CD4-positive, alpha-beta T cell (primary cell): ENCODE results near the gene RUSF1. TPM values are rescaled to one million over a fixed set of nuclear protein-coding genes. Genes with fewer than 3 reads are reported as not detected.
"Not testable (repeated sequence)": the region's sequence is repeated elsewhere in the genome, so short reads cannot be mapped to it uniquely, and the experiment has no call there.

Experiments
- ATAC-seq: fragments of 200-7000 bp; cut with Tn5 transposase; one replicate; pipeline ENCODE4 v1.10.0; 2022; ENCODE audit warnings: mild to moderate bottlenecking; ENCODE audit not compliant: poor library complexity
- CTCF ChIA-PET: fragments of 350-600 bp; sonication (Branson Sonifier 250); formaldehyde crosslinking; loops from one replicate; lab custom pipeline; 2021; ENCODE audit warnings: antibody characterized with exemption, inconsistent platforms; lab: Charles Lee
- POLR2A ChIA-PET: fragments of 350-600 bp; sonication (Branson Sonifier 250); formaldehyde crosslinking; loops from one replicate; lab custom pipeline; 2021; ENCODE audit warnings: antibody characterized with exemption, inconsistent platforms; lab: Charles Lee
- DNase-seq, 14 experiments: peaks; one replicate each; pipeline ENCODE4 v3.0.0-alpha.2; 2013 to 2020; ENCODE audit warnings: mixed read lengths in 2 of 14
- H3K27ac ChIP-seq, 2 donors: one replicate each; pipeline versions ENCODE4 v1.5.1 to v1.7.0; 2013; ENCODE audit warnings: low read length in 2 of 2, low read depth in 1 of 2, mild to moderate bottlenecking in 1 of 2
- H3K27me3 ChIP-seq, 2 experiments: 1 replicate in 1 of 2; 2 replicates in 1 of 2; pipeline versions ENCODE4 v1.6.1 to v1.7.0; 2013; ENCODE audit warnings: low read length in 2 of 2, control low read depth in 1 of 2, mild to moderate bottlenecking in 1 of 2, moderate library complexity in 1 of 2; ENCODE audit not compliant: insufficient read depth in 2 of 2, control insufficient read depth in 1 of 2
- H3K36me3 ChIP-seq: one replicate; pipeline ENCODE4 v1.6.1; 2013; ENCODE audit warnings: low read length, control low read depth; ENCODE audit not compliant: insufficient read depth
- H3K4me1 ChIP-seq: one replicate; pipeline ENCODE4 v1.6.1; 2013; ENCODE audit warnings: low read length, control low read depth; ENCODE audit not compliant: insufficient read depth
- H3K4me3 ChIP-seq: one replicate; pipeline ENCODE4 v1.5.1; 2013; ENCODE audit warnings: mild to moderate bottlenecking, low read length, moderate library complexity
- H3K9me3 ChIP-seq, 2 experiments: 1 replicate in 1 of 2; 2 replicates in 1 of 2; pipeline versions ENCODE4 v1.6.1 to v1.7.0; 2013; ENCODE audit warnings: low read length in 2 of 2, mild to moderate bottlenecking in 2 of 2, control low read depth in 1 of 2, moderate library complexity in 1 of 2; ENCODE audit not compliant: control insufficient read depth in 1 of 2, insufficient read depth in 1 of 2
- H3K27ac Mint-ChIP-seq: one replicate; pipeline ENCODE4 v1.8.0; 2020; ENCODE audit warnings: mixed read lengths
- H3K27me3 Mint-ChIP-seq: one replicate; pipeline ENCODE4 v1.8.0; 2021; ENCODE audit warnings: mixed read lengths
- H3K36me3 Mint-ChIP-seq: one replicate; pipeline ENCODE4 v1.8.0; 2021; ENCODE audit warnings: low read depth, mixed read lengths
- H3K4me1 Mint-ChIP-seq: one replicate; pipeline ENCODE4 v1.8.0; 2021; ENCODE audit warnings: low read depth, mixed read lengths
- H3K4me3 Mint-ChIP-seq: one replicate; pipeline ENCODE4 v1.8.0; 2020; ENCODE audit warnings: mild to moderate bottlenecking, mixed read lengths
- H3K9me3 Mint-ChIP-seq: one replicate; pipeline ENCODE4 v1.8.0; 2020; ENCODE audit warnings: mixed read lengths
- CTCF ChIP-seq: fragments of 200-600 bp; IDR thresholded peaks from one replicate; pipeline ENCODE4 v1.8.0; 2022; ENCODE audit warnings: antibody characterized with exemption, mild to moderate bottlenecking
- intact Hi-C, 2 experiments: fragments of 100-400 bp; cut with DNase I in 1 of 2; cut with micrococcal nuclease in 1 of 2; formaldehyde crosslinking; loops; one replicate each; pipeline versions ENCODE4 v1.15.1 to v1.9.0; 2023 to 2025; cut with DNase I, micrococcal nuclease
- polyA plus RNA-seq, 2 donors: library from polyadenylated mRNA; unstranded; fragments of 120-200 nt; gene quantifications; one replicate each; pipeline ENCODE4 v1.2.1, GENCODE V29; 2013
- total RNA-seq, 174 experiments: library from RNA in 2 of 174; stranded (reverse) in 2 of 174; gene quantifications; one replicate each; pipeline ENCODE4 v1.2.3 and lab custom pipeline; 2021 to 2026

The RUSF1 gene
- total RNA-seq (10 to 100 TPM; 69.2 to 73.2 TPM), total RNA-seq (lab: John Stamatoyannopoulos, UW) (26.5 to 119 (median 57.7) reads per million in 172 experiments)
- 42.2 TPM for polyA plus RNA-seq (2013, experiment 1 of 2)
- polyA plus RNA-seq (2013, experiment 2 of 2): 53.4 TPM

- Mint-ChIP-seq H3K27me3 (no peaks in the 10 kb centered on the region), H3K4me3 (peak within 1 kb of the TSS; percentile 94), H3K27ac (peak within 1 kb of the TSS; percentile 98), H3K9me3 (no peaks in the 10 kb centered on the region), H3K4me1 (peaks cover 58% of the 10 kb centered on the region), H3K36me3 (peaks cover 33% of the 10 kb centered on the region)
- ChIA-PET POLR2A (interaction anchor here (0.6 to 3.1 kb wide), 26 partner anchors 8 to 606 kb away, joined by 3 to 49 read pairs (median 6); partner anchors contain the start of genes ARMC5, KAT8, ZNF267 and ZNF646), CTCF (interaction anchor here (1.0 to 1.3 kb wide), 4 partner anchors 20 to 48 kb away, joined by 3 to 5 read pairs (median 4); no protein-coding TSS in a partner anchor)
- intact Hi-C loops: loop anchor here (1.0 to 5.0 kb wide), 7 partner anchors 20 to 391 kb away; partner anchors contain the start of genes ARMC5 (in 2 of the 2) and KAT8 (in 1 of the 2)
- H3K27me3 ChIP-seq: no peaks in the 10 kb centered on the region
- peak within 1 kb of the TSS; percentile 79 to 87 for H3K27ac ChIP-seq
- no peaks in the 10 kb centered on the region for H3K9me3 ChIP-seq
- H3K36me3 ChIP-seq: peaks cover 11% of the 10 kb centered on the region
- ATAC-seq: peak; percentile 87
- peak within 1 kb of the TSS; percentile 97 for H3K4me3 ChIP-seq
- DNase-seq: peak; percentile 65 to 89 (median 80)
- H3K4me1 ChIP-seq: peaks cover 40% of the 10 kb centered on the region
- no peak for TF ChIP-seq CTCF
Observed at GRCh38 chr16:31507929-31508705, at the start of gene RUSF1. Gene RUSF1, minus strand, starts transcription at chr16:31508391. Its CDS starts 18 bp downstream, at chr16:31508373.

- H3K4me1 ChIP-seq: peaks cover under 1% of the 10 kb centered on the region
- H3K36me3 ChIP-seq: no peaks in the 10 kb centered on the region
- no peak overlapping the region for H3K27ac ChIP-seq
- H3K36me3 Mint-ChIP-seq: no peaks in the 10 kb centered on the region
- intact Hi-C loops: no loop called here
- no peak overlapping the region for H3K4me3 ChIP-seq
- ChIA-PET POLR2A (no interaction called here), CTCF (no interaction called here)
- H3K4me3 Mint-ChIP-seq: no peak overlapping the region
- no peak for TF ChIP-seq CTCF
- H3K4me1 Mint-ChIP-seq: no peaks in the 10 kb centered on the region
- H3K27ac Mint-ChIP-seq: no peak overlapping the region
- peaks cover 6% of the 10 kb centered on the region for H3K9me3 Mint-ChIP-seq
- H3K27me3 ChIP-seq: peaks cover 9 to 19% of the 10 kb centered on the region in 2 experiments
- H3K27me3 Mint-ChIP-seq: peaks cover 32% of the 10 kb centered on the region
- DNase-seq: no peak
- ATAC-seq: no peak
- H3K9me3 ChIP-seq: peaks cover 5 to 9% of the 10 kb centered on the region in 2 experiments
Observed at GRCh38 chr16:31542763-31543162, 34.6 kb upstream of the RUSF1 start.

GRCh38 chr16:31539762-31540161, 31.6 kb upstream of the RUSF1 start:
- H3K36me3 Mint-ChIP-seq, DNase-seq, H3K4me3 Mint-ChIP-seq, CTCF ChIA-PET, H3K9me3 Mint-ChIP-seq, POLR2A ChIA-PET, H3K4me3 ChIP-seq, H3K9me3 ChIP-seq, H3K27ac Mint-ChIP-seq, ATAC-seq, H3K36me3 ChIP-seq, H3K27ac ChIP-seq, H3K4me1 ChIP-seq, H3K4me1 Mint-ChIP-seq: not testable (repeated sequence)
- peaks cover 29 to 45% of the 10 kb centered on the region in 2 experiments for H3K27me3 ChIP-seq
- intact Hi-C loops: loop anchor here in 1 of 2 experiments (10.0 kb wide), 1 partner anchor 65 kb away; no protein-coding TSS in a partner anchor
- peaks cover 41% of the 10 kb centered on the region for H3K27me3 Mint-ChIP-seq

- H3K27me3 Mint-ChIP-seq: peaks cover 46% of the 10 kb centered on the region
- DNase-seq, POLR2A ChIA-PET, H3K4me1 Mint-ChIP-seq, H3K27ac ChIP-seq, H3K36me3 ChIP-seq, H3K9me3 Mint-ChIP-seq, H3K9me3 ChIP-seq, ATAC-seq, H3K4me3 Mint-ChIP-seq, H3K36me3 Mint-ChIP-seq, H3K4me1 ChIP-seq, CTCF ChIA-PET, H3K27ac Mint-ChIP-seq, H3K4me3 ChIP-seq: not testable (repeated sequence)
- H3K27me3 ChIP-seq: peaks cover 29 to 53% of the 10 kb centered on the region in 2 experiments
- intact Hi-C loops: loop anchor here in 1 of 2 experiments (10.0 kb wide), 1 partner anchor 67 kb away; no protein-coding TSS in a partner anchor
Observed at GRCh38 chr16:31538243-31538598, 30.0 kb upstream of the RUSF1 start.
